Kidney (tissue), 19 donors: Measurements from ENCODE around the gene TMEM191C. TPM values are rescaled to one million over a fixed set of nuclear protein-coding genes. Genes with fewer than 3 reads are reported as not detected.
"Not testable (repeated sequence)": the region's sequence is repeated elsewhere in the genome, so short reads cannot be mapped to it uniquely, and the experiment has no call there.

Source experiments
- DNase-seq, 5 donors: peaks; one replicate each; pipeline ENCODE4 v3.0.0-alpha.2; 2013 to 2020
- FAIRE-seq: peaks from 2 replicates; lab custom pipeline; 2012; peaks lifted over from hg19 to GRCh38; lab: Jason Lieb, UNC
- H3K27ac ChIP-seq, 2 donors: one replicate each; pipeline ENCODE4 v1.7.0; 2013; ENCODE audit warnings: low read depth in 2 of 2, low read length in 2 of 2, inconsistent platforms in 1 of 2
- H3K27me3 ChIP-seq: one replicate; pipeline ENCODE4 v1.7.1; 2013; ENCODE audit warnings: low read length, inconsistent platforms; ENCODE audit not compliant: control insufficient read depth, insufficient read depth
- H3K36me3 ChIP-seq, 3 donors: one replicate each; pipeline versions ENCODE4 v1.7.0 to v1.7.1; 2013; ENCODE audit warnings: low read length in 3 of 3, control low read depth in 1 of 3, inconsistent platforms in 1 of 3; ENCODE audit not compliant: insufficient read depth in 3 of 3, control insufficient read depth in 2 of 3
- H3K4me1 ChIP-seq, 3 donors: one replicate each; pipeline versions ENCODE4 v1.7.0 to v1.7.1; 2013; ENCODE audit warnings: low read length in 3 of 3, inconsistent platforms in 1 of 3, low read depth in 1 of 3; ENCODE audit not compliant: control insufficient read depth in 2 of 3, insufficient read depth in 2 of 3
- H3K4me3 ChIP-seq, 3 donors: one replicate each; pipeline versions ENCODE4 v1.7.0 to v1.8.1; 2013; ENCODE audit warnings: low read length in 3 of 3, control low read depth in 1 of 3, inconsistent platforms in 1 of 3
- H3K9ac ChIP-seq, 3 donors: one replicate each; pipeline versions ENCODE4 v1.7.0 to v1.7.1; 2013; ENCODE audit warnings: low read length in 3 of 3, control low read depth in 1 of 3, inconsistent platforms in 1 of 3
- H3K9me3 ChIP-seq, 3 donors: one replicate each; pipeline versions ENCODE4 v1.7.0 to v1.7.1; 2013; ENCODE audit warnings: low read length in 3 of 3, control low read depth in 1 of 3, inconsistent platforms in 1 of 3; ENCODE audit not compliant: control insufficient read depth in 2 of 3, insufficient read depth in 1 of 3
- intact Hi-C: fragments of 100-400 bp; cut with DNase I; formaldehyde crosslinking; loops from one replicate; pipeline ENCODE4 v1.11.1; 2022
- long read RNA-seq, 10 donors: library from polyadenylated mRNA in 1 of 10; unstranded in 1 of 10; transcript quantifications; one replicate each; pipeline ENCODE4 v2.0.0 and lab custom pipeline, GENCODE V29; 2021 to 2026
- polyA plus RNA-seq: library from polyadenylated mRNA; stranded (reverse); fragments of 350-450 nt; fragmentation: Illumina TruSeq; extraction: RNeasy Lipid Tissue Mini Kit (QIAGEN cat#74804); gene quantifications from one replicate; pipeline ENCODE4 v1.2.3, GENCODE V29; 2014; ENCODE audit warnings: low read depth, low replicate concordance; ENCODE audit not compliant: insufficient read depth
- total RNA-seq: library from RNA; stranded (reverse); fragmentation: NEBNext Ultra II Directional; extraction: Animal tissue kit (Norgen Biotek cat#: 25700); gene quantifications from one replicate; pipeline ENCODE4 v1.2.1, GENCODE V29; 2021
- donor health status: control.
- donor health status: control.
- donor health status: DM: yes; HTN: yes; CAD: no.
- donor health status: Normal renal cell carcinoma (clear cell type).

The TMEM191C gene
- total RNA-seq (1.4 TPM), polyA plus RNA-seq (2.1 TPM)
- long read RNA-seq, donor 1, partial matches to known transcripts: 0 of 1 reads
- long read RNA-seq, donor 1, other reads (novel, unspliced or antisense): 0 of 1 reads
- long read RNA-seq, donor 2: 0 reads
- long read RNA-seq, donor 3: 0 reads
- long read RNA-seq, donor 4: 0 reads
- long read RNA-seq, donor 5: 0 reads
- long read RNA-seq, donor 6, partial matches to known transcripts: 0 of 1 reads
- long read RNA-seq, donor 6, other reads (novel, unspliced or antisense): 0 of 1 reads
- long read RNA-seq, donor 7, partial matches to known transcripts: 0 of 1 reads
- long read RNA-seq, donor 7, other reads (novel, unspliced or antisense): 1 of 1 reads
- long read RNA-seq, donor 8: 0 reads
- long read RNA-seq, donor 9: 0 reads
- long read RNA-seq, donor 10, partial matches to known transcripts: 14 of 14 reads
- long read RNA-seq, donor 10, other reads (novel, unspliced or antisense): 0 of 14 reads

DNA sequence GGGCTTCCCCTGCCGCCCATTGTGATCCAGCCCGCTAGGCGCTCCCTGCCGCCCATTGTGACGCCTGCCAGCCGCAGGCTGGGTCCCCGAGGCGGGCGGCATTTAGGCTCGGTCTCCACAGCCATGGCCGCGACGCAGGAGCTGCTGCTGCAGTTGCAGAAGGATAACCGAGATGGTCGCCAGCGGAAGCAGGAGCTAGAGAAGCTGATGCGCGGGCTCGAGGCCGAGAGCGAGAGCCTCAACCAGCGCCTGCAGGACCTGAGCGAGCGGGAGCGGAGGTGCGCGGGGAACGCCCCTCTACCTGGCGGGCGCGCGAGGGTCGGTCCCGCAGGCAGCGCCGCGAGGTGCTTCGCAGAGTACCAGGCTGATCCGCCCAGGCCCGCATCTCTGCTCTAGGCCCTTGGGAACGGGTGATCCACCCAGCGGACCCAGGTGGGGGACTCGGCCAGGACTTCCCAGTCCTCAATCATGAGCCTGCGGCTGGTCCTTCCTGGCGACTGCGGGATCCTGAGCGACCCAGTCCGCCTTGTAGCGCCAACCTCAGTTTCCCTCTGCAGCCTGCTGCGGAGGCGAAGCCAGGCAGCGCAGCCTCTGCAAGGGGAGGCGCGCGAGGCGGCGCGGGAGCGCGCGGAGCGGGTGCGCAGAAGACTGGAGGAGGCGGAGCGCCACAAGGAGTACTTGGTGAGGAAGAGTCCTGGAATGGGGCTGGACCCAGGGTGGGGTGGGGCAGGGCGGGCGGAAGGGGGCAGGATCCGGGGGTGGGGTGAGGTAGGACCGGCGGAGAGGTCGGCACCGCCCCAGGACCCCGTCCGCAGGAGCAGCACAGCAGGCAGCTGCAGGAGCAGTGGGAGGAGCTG, at the start of gene TMEM191C:
Gene TMEM191C (plus strand): TSS at position 51 of the 857 bp plus-strand sequence. CDS start 73 bp downstream, at position 124.
- H3K36me3 ChIP-seq, H3K9me3 ChIP-seq, FAIRE-seq, H3K27me3 ChIP-seq, H3K27ac ChIP-seq, H3K4me1 ChIP-seq, DNase-seq, H3K9ac ChIP-seq, intact Hi-C loops: not testable (repeated sequence)
- peak within 1 kb of the TSS in 1 of 3 donors; percentile 20 for H3K4me3 ChIP-seq

DNA sequence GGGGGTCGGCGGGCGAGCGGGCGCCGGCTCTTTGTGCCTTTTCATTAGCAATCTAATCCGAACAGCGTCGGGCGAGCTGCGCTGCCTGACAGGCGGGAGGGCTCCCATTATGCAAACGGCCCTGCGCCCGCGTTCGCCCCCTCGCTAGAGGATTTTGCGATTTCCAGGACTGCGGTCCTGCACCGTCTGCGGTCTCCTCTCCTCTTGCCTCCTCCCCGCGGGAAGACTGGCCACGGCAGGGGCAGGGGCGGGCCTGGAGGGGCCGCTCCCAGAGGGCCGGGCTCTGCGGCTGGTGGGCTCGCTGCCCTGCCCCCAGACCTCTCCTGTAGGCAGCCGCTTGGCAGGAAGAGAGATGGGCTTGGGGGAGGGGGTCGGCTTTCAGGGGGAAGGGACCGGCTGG, 49.3 kb upstream of the TMEM191C start:
- H3K27me3 ChIP-seq, intact Hi-C loops, H3K27ac ChIP-seq, FAIRE-seq, H3K9ac ChIP-seq, H3K36me3 ChIP-seq, H3K9me3 ChIP-seq, H3K4me3 ChIP-seq, H3K4me1 ChIP-seq: not testable (repeated sequence)
- peak in 1 of 5 donors; percentile 31 for DNase-seq

GRCh38 chr22:21418974-21419638, 48.1 kb upstream of the TMEM191C start:
- DNase-seq: peak in 1 of 5 donors; percentile 50
- intact Hi-C loops, FAIRE-seq: not testable (repeated sequence)

DNA sequence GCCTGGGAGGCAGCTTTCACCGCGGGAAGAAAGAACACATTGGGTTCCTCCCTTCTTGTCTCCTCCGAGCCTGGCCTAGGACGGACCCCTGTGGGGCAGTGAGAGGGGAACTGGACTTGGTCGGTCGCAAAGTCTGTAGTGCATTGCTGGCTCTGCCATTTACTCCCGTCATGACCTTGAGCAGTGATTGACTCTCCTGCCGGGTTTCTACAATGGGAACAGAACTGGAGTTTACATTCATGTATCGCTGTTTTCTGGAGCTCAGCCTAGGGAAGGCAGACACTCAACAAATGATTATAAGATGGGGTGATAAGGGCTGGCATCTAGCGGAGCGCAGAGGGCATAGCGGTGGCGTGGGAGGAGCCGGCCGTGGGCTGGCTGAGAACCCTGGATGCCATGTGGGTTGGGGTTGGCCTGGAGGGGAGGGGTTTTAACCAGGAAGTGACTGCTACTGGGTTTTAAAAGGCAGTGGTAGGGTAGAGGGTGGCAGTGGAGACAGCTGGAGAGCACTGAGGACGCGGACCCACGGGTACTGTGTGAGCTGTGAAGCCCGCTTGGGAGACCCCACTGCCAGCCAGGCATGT, 46.9 kb upstream of the TMEM191C start:
- H3K4me3 ChIP-seq, H3K9ac ChIP-seq, H3K36me3 ChIP-seq, H3K4me1 ChIP-seq, DNase-seq, H3K27me3 ChIP-seq, H3K9me3 ChIP-seq, H3K27ac ChIP-seq, intact Hi-C loops, FAIRE-seq: not testable (repeated sequence)

More at GRCh38 chr22:21418974-21419638, 48.1 kb upstream of the TMEM191C start:
- H3K27ac ChIP-seq, H3K9ac ChIP-seq, H3K36me3 ChIP-seq, H3K27me3 ChIP-seq, H3K4me1 ChIP-seq, H3K9me3 ChIP-seq, H3K4me3 ChIP-seq: not testable (repeated sequence)

DNA sequence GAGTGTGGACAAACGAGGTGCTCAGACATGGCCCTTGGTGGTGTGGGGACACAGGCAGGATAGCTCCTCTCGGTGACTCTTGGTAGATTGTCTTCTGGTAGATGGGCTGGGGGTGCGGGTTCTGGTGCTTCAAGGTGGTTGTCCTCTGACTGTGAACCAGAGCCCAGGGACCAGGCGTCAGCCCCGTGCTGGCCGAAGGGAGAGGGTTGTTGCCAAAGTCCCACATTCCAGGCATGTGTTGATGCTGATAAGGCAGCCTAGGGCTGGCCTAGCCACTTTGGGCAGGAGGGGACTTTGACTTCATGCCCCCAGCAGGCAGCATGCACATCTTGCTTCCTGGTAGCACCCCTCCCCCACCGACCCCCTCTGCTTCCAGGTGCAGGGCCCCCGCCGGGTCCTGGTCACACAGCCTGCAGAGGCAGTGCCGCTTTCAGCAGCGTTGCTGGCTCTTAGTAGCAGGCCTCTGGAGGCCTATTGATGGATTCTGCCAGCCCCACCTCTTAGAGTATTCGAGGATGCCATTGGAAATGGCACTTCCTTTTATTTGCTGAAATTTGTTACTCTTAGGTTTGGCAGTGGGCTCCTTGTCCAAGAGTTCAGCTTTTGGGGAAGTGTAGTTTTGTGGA, 43.0 kb upstream of the TMEM191C start:
- H3K27ac ChIP-seq, H3K27me3 ChIP-seq, DNase-seq, H3K9me3 ChIP-seq, H3K4me1 ChIP-seq, H3K36me3 ChIP-seq, intact Hi-C loops, H3K4me3 ChIP-seq, FAIRE-seq, H3K9ac ChIP-seq: not testable (repeated sequence)

- H3K4me3 ChIP-seq, H3K4me1 ChIP-seq, H3K9ac ChIP-seq, FAIRE-seq, H3K36me3 ChIP-seq, H3K27ac ChIP-seq, intact Hi-C loops, H3K27me3 ChIP-seq, DNase-seq, H3K9me3 ChIP-seq: not testable (repeated sequence)
Observed at GRCh38 chr22:21434378-21435233, 32.6 kb upstream of the TMEM191C start.
